GM19455 (cell line): ENCODE results near the gene STAT2.
"Not testable (repeated sequence)": the region's sequence is repeated elsewhere in the genome, so short reads cannot be mapped to it uniquely, and the experiment has no call there.

Source experiments
- ATAC-seq: cut with Tn5 transposase; IDR thresholded peaks from one replicate; pipeline ENCODE4 v1.9.1; 2021; ENCODE audit not compliant: unreplicated experiment

STAT2 gene

GRCh38 chr12:56359851-56360767, at the start of gene STAT2:
TSS of gene STAT2 (minus strand) at chr12:56360107. CDS start at chr12:56356571, 3,536 bp downstream.
- ATAC-seq, result peak; percentile 95

- no peak for ATAC-seq
Measured at GRCh38 chr12:56408799-56409417, 49.0 kb upstream of the STAT2 start.

GRCh38 chr12:56404227-56404626, 44.3 kb upstream of the STAT2 start:
- not testable (repeated sequence) for ATAC-seq

GRCh38 chr12:56401612-56402011, 41.7 kb upstream of the STAT2 start:
- ATAC-seq, result not testable (repeated sequence)

- not testable (repeated sequence) for ATAC-seq
Measured at GRCh38 chr12:56401125-56401524, 41.2 kb upstream of the STAT2 start.

DNA sequence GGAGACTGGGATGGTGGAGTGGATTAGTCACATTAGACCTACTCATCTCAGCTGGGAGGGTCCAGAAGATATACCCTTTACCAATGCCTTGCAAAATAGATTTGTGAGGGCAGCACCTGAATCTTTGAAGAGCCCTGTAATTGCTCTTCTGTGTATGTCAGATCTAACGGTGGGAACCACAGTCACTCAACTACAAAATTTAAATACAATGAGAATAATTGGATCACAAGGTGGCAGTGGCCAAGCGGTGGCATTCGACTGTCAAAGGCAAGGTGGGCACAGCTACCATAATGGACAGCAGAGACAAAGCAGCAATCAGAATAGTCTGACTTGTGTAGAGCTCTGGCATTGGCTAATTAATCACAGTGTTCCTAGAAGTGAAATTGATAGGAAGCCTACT, 39.6 kb upstream of the STAT2 start:
- not testable (repeated sequence) for ATAC-seq

GRCh38 chr12:56398324-56398723, 38.4 kb upstream of the STAT2 start:
- no peak for ATAC-seq

DNA sequence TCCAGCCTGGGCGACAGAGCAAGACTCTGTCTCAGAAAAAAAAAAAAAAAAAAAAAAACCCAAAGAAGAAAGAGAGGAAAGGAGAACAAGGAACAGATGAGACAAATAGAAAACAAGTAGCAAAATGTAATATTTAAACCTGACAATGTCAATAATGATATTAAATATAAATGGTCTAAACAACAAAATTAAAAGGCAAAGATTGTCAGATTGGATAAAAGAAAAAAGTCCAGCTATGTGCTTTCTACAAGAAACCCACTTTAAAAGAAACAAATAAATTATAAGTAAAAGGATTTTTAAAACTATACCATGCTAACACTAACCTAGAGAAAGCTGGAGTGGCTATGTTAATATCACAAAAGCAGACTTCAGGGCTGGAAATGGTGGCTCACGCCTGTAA, 32.4 kb upstream of the STAT2 start:
- no peak for ATAC-seq

DNA sequence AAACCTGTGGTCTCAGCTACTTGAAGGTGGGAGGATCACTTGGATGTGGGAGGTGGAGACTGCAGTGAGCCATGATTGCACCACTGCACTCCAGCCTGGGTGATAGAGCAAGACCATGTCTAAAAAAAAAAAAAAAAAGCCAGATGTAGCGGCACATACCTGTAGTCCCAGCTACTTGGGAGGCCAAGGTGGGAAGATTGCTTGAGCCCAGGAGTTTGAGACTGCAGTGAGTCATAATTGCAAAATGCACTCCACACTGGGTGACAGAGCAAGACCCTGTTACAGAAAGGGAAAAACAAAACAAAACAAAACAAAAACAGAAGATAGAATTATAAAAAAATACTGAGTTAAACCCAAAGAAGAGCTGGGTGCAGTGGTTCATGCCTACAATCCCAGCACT, 31.8 kb upstream of the STAT2 start:
- no peak for ATAC-seq

DNA sequence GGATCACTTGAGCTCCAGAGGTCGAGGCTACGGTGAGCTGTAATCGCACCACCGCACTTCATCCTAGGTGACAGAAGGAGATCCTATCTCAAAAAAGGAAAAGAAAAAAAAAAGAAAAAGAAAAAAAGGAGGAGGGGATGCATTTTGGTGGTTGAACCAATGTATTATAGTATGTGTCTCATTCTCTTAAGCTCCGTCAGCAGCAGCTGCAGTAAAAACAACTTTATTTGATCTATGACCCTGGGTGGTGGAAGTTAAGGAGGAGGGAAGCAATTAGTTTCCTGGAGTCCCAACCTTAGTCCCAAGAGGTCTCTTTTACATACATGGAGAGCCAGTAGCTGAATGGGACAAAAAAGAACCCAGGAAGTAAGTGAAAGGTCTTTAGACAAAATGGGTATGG, 29.5 kb upstream of the STAT2 start:
- ATAC-seq, result no peak

DNA sequence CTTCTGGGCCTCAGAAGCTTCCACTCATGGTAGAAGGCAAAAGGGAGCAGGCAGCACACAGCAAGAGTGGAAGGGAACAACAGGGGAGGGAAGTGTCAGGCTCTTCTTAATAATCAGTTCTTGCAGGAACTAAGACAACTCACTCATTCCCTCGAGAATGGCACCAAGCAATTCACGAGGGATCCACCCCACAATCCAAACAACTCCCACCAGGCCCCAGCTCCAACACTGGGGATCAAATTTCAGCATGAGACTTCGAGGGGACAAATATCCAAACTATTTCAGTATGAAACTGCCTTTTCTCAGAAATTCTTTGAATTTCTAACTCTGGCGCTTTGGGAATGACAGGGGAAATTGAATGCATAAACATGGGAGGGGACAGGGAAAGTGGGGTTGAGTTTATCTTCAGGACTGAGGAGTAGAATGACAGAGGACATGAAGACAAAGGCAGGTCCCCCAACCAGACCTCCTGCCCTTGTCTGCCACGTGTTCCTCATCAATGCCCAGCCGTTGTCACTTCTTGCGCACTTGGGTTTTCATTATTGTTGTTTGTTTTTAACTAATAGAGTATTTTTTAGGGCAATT, 27.3 kb upstream of the STAT2 start:
- ATAC-seq, result no peak

DNA sequence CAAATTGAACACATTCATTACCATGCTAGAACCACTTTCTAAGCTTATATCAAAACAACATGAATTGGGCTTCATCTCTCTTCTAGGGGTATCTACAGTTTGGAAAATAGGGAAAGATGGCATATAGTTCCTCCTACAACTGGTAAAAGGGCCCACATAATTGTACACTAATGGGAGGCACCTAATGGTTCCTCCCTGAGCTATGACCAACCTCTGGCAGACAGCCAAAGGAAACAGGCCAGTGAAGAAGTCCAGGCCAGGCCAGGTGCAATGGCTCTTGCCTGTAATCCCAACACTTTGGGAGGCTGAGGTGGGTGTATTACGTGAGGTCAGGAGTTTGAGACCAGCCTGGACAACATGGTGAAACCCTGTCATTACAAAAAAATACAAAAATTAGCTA, 26.0 kb upstream of the STAT2 start:
- no peak for ATAC-seq

DNA sequence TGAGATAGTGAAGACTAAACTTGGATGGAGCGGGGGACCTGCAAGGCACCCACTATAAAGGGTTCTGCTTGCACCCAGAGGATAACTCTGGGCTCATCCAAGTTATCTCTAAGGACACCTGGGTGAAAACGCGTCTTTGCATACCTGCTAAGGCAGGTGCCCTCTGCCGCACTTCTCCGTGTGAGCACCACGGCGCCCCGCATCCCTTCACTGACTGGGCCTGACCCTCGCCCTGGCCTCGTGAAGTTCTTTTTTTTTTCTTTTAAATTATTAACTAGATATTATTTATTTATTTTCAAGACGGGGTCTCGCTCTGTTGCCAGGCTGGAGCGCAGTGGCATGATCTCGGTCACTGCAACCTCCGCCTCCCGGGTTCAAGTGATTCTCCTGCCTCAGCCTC, 22.7 kb upstream of the STAT2 start:
- no peak for ATAC-seq

DNA sequence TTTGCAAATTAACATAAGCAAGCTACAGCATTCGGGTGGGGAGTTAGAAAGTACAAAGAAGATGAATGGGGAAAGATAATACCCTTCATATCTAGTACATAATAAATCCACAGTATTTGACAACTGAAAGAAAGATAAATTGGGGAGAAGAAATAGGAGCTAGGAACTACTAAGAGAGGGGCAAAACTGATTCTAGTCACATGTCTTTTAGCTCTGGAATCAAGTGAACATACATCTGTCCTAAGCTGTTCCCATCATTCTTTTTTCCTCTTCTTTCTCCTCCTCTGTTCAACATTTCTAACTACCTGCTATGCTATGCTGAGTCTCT, 18.0 kb upstream of the STAT2 start:
- ATAC-seq, result no peak

DNA sequence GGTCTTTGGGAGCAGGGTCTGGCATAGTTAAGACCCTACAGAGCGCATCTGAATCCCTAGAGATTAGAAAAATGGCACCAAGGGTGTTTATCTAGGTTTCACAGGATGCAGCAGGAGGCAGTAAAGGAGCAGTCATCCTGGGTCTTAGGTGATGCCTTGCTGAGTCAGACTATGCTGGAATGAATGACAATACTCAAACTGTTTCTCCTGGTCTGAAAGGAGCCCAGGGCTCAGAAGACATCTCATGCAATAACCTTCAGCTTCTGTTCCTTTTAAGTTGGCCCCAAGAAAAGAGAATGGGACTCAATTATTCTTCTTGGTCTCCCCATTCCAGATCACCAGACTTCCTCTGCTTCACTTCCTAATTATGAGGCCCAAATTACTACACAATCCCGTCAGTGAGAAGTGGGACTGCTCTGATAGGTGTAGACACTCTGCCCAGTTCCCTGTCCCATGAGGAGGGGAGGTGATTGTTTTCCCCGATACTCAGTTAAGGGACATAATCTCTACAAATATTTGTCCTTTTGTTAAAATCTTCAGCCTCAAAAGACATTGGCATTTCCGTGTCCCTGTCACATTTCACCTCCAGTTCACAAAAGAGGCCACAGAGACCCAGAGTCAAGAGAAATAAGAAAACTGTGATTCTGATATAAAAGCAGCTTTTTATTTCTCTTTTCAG, 17.5 kb upstream of the STAT2 start:
- no peak for ATAC-seq

GRCh38 chr12:56375598-56376434, 15.9 kb upstream of the STAT2 start:
- peak; percentile 63 for ATAC-seq

GRCh38 chr12:56374726-56375597, 15.1 kb upstream of the STAT2 start:
- ATAC-seq, result no peak

- ATAC-seq, result no peak
Measured at GRCh38 chr12:56373515-56373914, 13.6 kb upstream of the STAT2 start.

DNA sequence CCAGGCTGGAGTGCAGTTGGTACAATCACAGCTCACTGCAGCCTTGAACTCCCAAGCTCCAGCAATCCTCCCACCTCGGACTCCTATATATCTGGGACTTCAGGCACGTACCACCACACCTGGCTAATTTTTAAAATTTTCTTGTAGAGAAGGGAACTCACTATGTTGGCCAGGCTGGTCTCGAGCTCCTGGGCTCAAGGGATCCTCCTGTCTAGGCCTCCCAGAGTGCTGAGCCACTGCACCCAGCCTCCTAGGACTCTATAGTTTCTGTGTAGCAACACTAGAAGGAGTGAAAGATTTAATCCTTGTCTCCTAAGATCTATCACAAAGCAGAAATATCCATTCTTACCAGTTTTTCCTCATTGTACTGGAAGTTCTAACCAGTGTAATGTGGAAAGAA, 7.0 kb upstream of the STAT2 start:
- no peak for ATAC-seq
